H9 (cell line): ENCODE results near the gene PRDM5. TPM values are rescaled to one million over a fixed set of nuclear protein-coding genes. Genes with fewer than 3 reads are reported as not detected.

Experiments
- DNase-seq: peaks from one replicate; pipeline ENCODE4 v3.0.0-alpha.2; 2017
- H2AFZ ChIP-seq: one replicate; pipeline ENCODE4 v1.6.1; 2013; ENCODE audit warnings: mild to moderate bottlenecking, low read length, control low read depth, moderate library complexity
- H2AK5ac ChIP-seq: 2 replicates; pipeline ENCODE4 v1.6.1; 2013; ENCODE audit warnings: low read length, control low read depth, mixed read lengths; ENCODE audit not compliant: insufficient read length
- H2BK120ac ChIP-seq: one replicate; pipeline ENCODE4 v1.6.1; 2013; ENCODE audit warnings: low read depth, mild to moderate bottlenecking, low read length, control low read depth, inconsistent platforms; ENCODE audit not compliant: poor library complexity, severe bottlenecking
- H2BK12ac ChIP-seq: 2 replicates; pipeline ENCODE4 v1.6.1; 2013; ENCODE audit warnings: low read length, control low read depth, mixed read lengths, low read depth; ENCODE audit not compliant: insufficient read length
- H2BK15ac ChIP-seq: 2 replicates; pipeline ENCODE4 v1.6.1; 2013; ENCODE audit warnings: low read depth, low read length, control low read depth
- H2BK20ac ChIP-seq: one replicate; pipeline ENCODE4 v1.6.1; 2013; ENCODE audit warnings: low read depth, mild to moderate bottlenecking, low read length, control low read depth, inconsistent platforms; ENCODE audit not compliant: poor library complexity, severe bottlenecking
- H2BK5ac ChIP-seq: 2 replicates; pipeline ENCODE4 v1.6.1; 2013; ENCODE audit warnings: low read length, control low read depth, mixed read lengths; ENCODE audit not compliant: insufficient read length
- H3K14ac ChIP-seq: 2 replicates; pipeline ENCODE4 v1.6.1; 2013; ENCODE audit warnings: low read length, control low read depth; ENCODE audit not compliant: insufficient read depth
- H3K18ac ChIP-seq: 2 replicates; pipeline ENCODE4 v1.6.1; 2013; ENCODE audit warnings: low read depth, mild to moderate bottlenecking, mixed read lengths, low read length, control low read depth; ENCODE audit not compliant: insufficient read length
- H3K23ac ChIP-seq: 2 replicates; pipeline ENCODE4 v1.6.1; 2013; ENCODE audit warnings: low read length, control low read depth, mixed read lengths, low read depth; ENCODE audit not compliant: insufficient read length
- H3K23me2 ChIP-seq: 2 replicates; pipeline ENCODE4 v1.6.1; 2013; ENCODE audit warnings: low read depth, mild to moderate bottlenecking, mixed read lengths, low read length, control low read depth; ENCODE audit not compliant: insufficient read length, poor library complexity, severe bottlenecking
- H3K27ac ChIP-seq: 2 replicates; pipeline ENCODE4 v1.5.1; 2013; ENCODE audit warnings: low read length, control low read depth, mixed read lengths, low read depth; ENCODE audit not compliant: insufficient read length
- H3K27me3 ChIP-seq: 2 replicates; pipeline ENCODE4 v1.6.1; 2013; ENCODE audit warnings: low read length, control low read depth, inconsistent platforms; ENCODE audit not compliant: insufficient read depth
- H3K4ac ChIP-seq: 2 replicates; pipeline ENCODE4 v1.6.1; 2013; ENCODE audit warnings: low read depth, mild to moderate bottlenecking, control low read depth, inconsistent platforms, low read length, moderate library complexity
- H3K4me1 ChIP-seq: 2 replicates; pipeline ENCODE4 v1.6.1; 2013; ENCODE audit warnings: low read length, control low read depth, inconsistent platforms; ENCODE audit not compliant: insufficient read depth
- H3K4me2 ChIP-seq: 2 replicates; pipeline ENCODE4 v1.6.1; 2013; ENCODE audit warnings: low read length, control low read depth, mixed read lengths; ENCODE audit not compliant: insufficient read length, insufficient read depth
- H3K56ac ChIP-seq: 2 replicates; pipeline ENCODE4 v1.6.1; 2013; ENCODE audit warnings: low read depth, mild to moderate bottlenecking, mixed read lengths, low read length, control low read depth; ENCODE audit not compliant: insufficient read length
- H3K79me1 ChIP-seq: 2 replicates; pipeline ENCODE4 v1.6.1; 2013; ENCODE audit warnings: low read depth, mild to moderate bottlenecking, moderate library complexity, low read length, control low read depth, inconsistent platforms; ENCODE audit not compliant: insufficient read depth, poor library complexity, severe bottlenecking
- H3K79me2 ChIP-seq: 2 replicates; pipeline ENCODE4 v1.6.1; 2013; ENCODE audit warnings: low read length, control low read depth, inconsistent platforms; ENCODE audit not compliant: insufficient read depth
- H3K9ac ChIP-seq: 2 replicates; pipeline ENCODE4 v1.6.1; 2013; ENCODE audit warnings: low read length, control low read depth, mixed read lengths; ENCODE audit not compliant: insufficient read length; ENCODE audit errors: extremely low read depth
- H3K9me3 ChIP-seq: one replicate; pipeline ENCODE4 v1.6.1; 2013; ENCODE audit warnings: low read depth, low read length, inconsistent platforms; ENCODE audit not compliant: control insufficient read depth
- H3T11ph ChIP-seq: one replicate; pipeline ENCODE4 v1.6.1; 2013; ENCODE audit warnings: mild to moderate bottlenecking, low read length, control low read depth, inconsistent platforms
- H4K20me1 ChIP-seq: one replicate; pipeline ENCODE4 v1.6.1; 2013; ENCODE audit not compliant: control insufficient read depth, insufficient read length, insufficient read depth
- H4K5ac ChIP-seq: 2 replicates; pipeline ENCODE4 v1.6.1; 2013; ENCODE audit warnings: low read depth, mild to moderate bottlenecking, mixed read lengths, low read length, control low read depth; ENCODE audit not compliant: insufficient read length
- H4K8ac ChIP-seq: replicated peaks from 2 replicates; pipeline ENCODE4 v1.6.1; 2013; ENCODE audit warnings: low read length, control low read depth, mixed read lengths, low read depth; ENCODE audit not compliant: insufficient read length
- H4K91ac ChIP-seq: 2 replicates; pipeline ENCODE4 v1.6.1; 2013; ENCODE audit warnings: low read depth, mild to moderate bottlenecking, moderate library complexity, mixed read lengths, low read length, control low read depth; ENCODE audit not compliant: insufficient read length
- H3K27ac Mint-ChIP-seq, 3 experiments: 2 replicates in 2 of 3; 3 replicates in 1 of 3; pipeline ENCODE4 v1.8.0; 2020 to 2021; ENCODE audit warnings: mixed read lengths in 3 of 3, mild to moderate bottlenecking in 1 of 3, moderate library complexity in 1 of 3
- H3K27me3 Mint-ChIP-seq: 2 replicates; pipeline ENCODE4 v1.8.0; 2021; ENCODE audit warnings: low read depth, mild to moderate bottlenecking, moderate library complexity, mixed read lengths
- H3K36me3 Mint-ChIP-seq, 3 experiments: 2 replicates in 2 of 3; 3 replicates in 1 of 3; pipeline ENCODE4 v1.8.0; 2020 to 2021; ENCODE audit warnings: low read depth in 3 of 3, mixed read lengths in 3 of 3; ENCODE audit not compliant: insufficient read depth in 1 of 3
- H3K4me1 Mint-ChIP-seq, 2 experiments: 2 replicates each; pipeline ENCODE4 v1.8.0; 2020; ENCODE audit warnings: mixed read lengths in 2 of 2
- H3K4me3 Mint-ChIP-seq, 2 experiments: 2 replicates in 1 of 2; 3 replicates in 1 of 2; pipeline ENCODE4 v1.8.0; 2020 to 2021; ENCODE audit warnings: mild to moderate bottlenecking in 2 of 2, mixed read lengths in 2 of 2, moderate library complexity in 1 of 2
- H3K9me3 Mint-ChIP-seq, 2 experiments: 2 replicates in 1 of 2; 3 replicates in 1 of 2; pipeline ENCODE4 v1.8.0; 2020; ENCODE audit warnings: mild to moderate bottlenecking in 2 of 2, mixed read lengths in 2 of 2, moderate library complexity in 1 of 2
- WGBS: extraction: QIAGEN DNeasy Blood & Tissue Kit; methylation state at CpG from one replicate; pipeline ENCODE4 v1.1.7; 2013; ENCODE audit warnings: missing lambda C conversion rate, low lambda C conversion rate, mixed read lengths; ENCODE audit not compliant: insufficient read length; ENCODE audit errors: extremely low coverage; 5-methylcytosine and 5-hydroxymethylcytosine counted together
- total RNA-seq: library from RNA; stranded (reverse); gene quantifications from 2 replicates; pipeline ENCODE4 v1.2.1, GENCODE V29; 2021
- TF ChIP-seq, protein P1 (sequence below): fragments of 200-600 bp; sonication (generic); conservative IDR thresholded peaks from 3 replicates; pipeline ENCODE4 v1.8.0; 2021; ENCODE audit warnings: antibody characterized with exemption, mild to moderate bottlenecking

PRDM5 gene
- total RNA-seq, 1 experiment from 2014 or later: 21.7 TPM

DNA sequence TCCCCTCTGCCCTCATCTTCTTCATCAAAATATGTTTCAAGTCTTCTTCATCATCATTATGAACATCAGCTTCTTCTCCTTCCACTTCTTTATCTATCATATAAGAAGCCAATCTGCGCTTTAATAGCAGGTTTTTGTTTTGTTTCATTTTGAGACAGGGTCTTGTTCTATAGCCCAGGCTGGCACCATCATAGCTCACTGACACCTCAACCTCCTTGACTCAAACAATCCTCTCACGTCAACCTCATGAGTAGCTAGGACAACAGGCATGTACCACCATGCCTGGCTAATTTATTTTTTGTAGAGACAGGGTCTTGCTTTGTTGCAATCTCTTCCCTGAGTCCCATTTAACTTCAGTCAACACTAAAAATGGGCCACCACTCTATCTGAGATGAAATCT lies 27.0 kb downstream of the PRDM5 start:
- H3K4me3 Mint-ChIP-seq: no peak overlapping the region
- no peak overlapping the region for H4K8ac ChIP-seq
- no peak overlapping the region for H2BK20ac ChIP-seq
- no peak overlapping the region for H2AFZ ChIP-seq
- H3K9me3 ChIP-seq: no peaks in the 10 kb centered on the region
- TF ChIP-seq, protein P1, sequence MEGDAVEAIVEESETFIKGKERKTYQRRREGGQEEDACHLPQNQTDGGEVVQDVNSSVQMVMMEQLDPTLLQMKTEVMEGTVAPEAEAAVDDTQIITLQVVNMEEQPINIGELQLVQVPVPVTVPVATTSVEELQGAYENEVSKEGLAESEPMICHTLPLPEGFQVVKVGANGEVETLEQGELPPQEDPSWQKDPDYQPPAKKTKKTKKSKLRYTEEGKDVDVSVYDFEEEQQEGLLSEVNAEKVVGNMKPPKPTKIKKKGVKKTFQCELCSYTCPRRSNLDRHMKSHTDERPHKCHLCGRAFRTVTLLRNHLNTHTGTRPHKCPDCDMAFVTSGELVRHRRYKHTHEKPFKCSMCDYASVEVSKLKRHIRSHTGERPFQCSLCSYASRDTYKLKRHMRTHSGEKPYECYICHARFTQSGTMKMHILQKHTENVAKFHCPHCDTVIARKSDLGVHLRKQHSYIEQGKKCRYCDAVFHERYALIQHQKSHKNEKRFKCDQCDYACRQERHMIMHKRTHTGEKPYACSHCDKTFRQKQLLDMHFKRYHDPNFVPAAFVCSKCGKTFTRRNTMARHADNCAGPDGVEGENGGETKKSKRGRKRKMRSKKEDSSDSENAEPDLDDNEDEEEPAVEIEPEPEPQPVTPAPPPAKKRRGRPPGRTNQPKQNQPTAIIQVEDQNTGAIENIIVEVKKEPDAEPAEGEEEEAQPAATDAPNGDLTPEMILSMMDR: no peak
- H3K4me2 ChIP-seq: no peak overlapping the region
- no peak for DNase-seq
- H3K27ac ChIP-seq: no peak overlapping the region
- H3K27ac Mint-ChIP-seq: no peak overlapping the region
- H3K36me3 Mint-ChIP-seq: peaks cover 24 to 38% (median 26%) of the 10 kb centered on the region in 3 experiments
- H3K27me3 ChIP-seq: no peaks in the 10 kb centered on the region
- no peaks in the 10 kb centered on the region for H4K20me1 ChIP-seq
- H3T11ph ChIP-seq: no peak overlapping the region
- H3K9ac ChIP-seq: no peak overlapping the region
- H2AK5ac ChIP-seq: no peak overlapping the region
- H3K23ac ChIP-seq: no peak overlapping the region
- no peaks in the 10 kb centered on the region for H3K79me1 ChIP-seq
- H3K14ac ChIP-seq: no peak overlapping the region
- no CpG with 5 or more reads among the region's 2 CpGs for WGBS
- no peak overlapping the region for H2BK5ac ChIP-seq
- peaks cover 5 to 10% of the 10 kb centered on the region in 2 experiments; a peak in 4 of 5 replicates for H3K9me3 Mint-ChIP-seq
- H3K4me1 ChIP-seq: no peaks in the 10 kb centered on the region
- H4K5ac ChIP-seq: no peak overlapping the region
- no peaks in the 10 kb centered on the region for H3K27me3 Mint-ChIP-seq
- no peak overlapping the region for H2BK15ac ChIP-seq
- H3K56ac ChIP-seq: no peak overlapping the region
- no peaks in the 10 kb centered on the region for H3K4me1 Mint-ChIP-seq
- H3K4ac ChIP-seq: no peak overlapping the region
- no peak overlapping the region for H4K91ac ChIP-seq
- H3K79me2 ChIP-seq: no peaks in the 10 kb centered on the region
- H2BK120ac ChIP-seq: no peak overlapping the region
- no peaks in the 10 kb centered on the region for H3K23me2 ChIP-seq
- no peak overlapping the region for H2BK12ac ChIP-seq
- no peak overlapping the region for H3K18ac ChIP-seq
